Neutrophil (primary cell): ENCODE measurements around the gene IL36B.

ENCODE experiments used
- H3K27ac ChIP-seq: fragments of 200-600 bp; sonication (generic); 2 replicates; pipeline ENCODE4 v1.5.1; 2016; ENCODE audit warnings: mild to moderate bottlenecking, moderate library complexity
- H3K27me3 ChIP-seq: fragments of 200-600 bp; sonication (generic); 2 replicates; pipeline ENCODE4 v1.6.0; 2016; ENCODE audit warnings: mild to moderate bottlenecking
- H3K36me3 ChIP-seq: fragments of 200-600 bp; sonication (generic); 2 replicates; pipeline ENCODE4 v1.5.1; 2017
- H3K4me1 ChIP-seq, 2 experiments: fragments of 200-600 bp in 1 of 2; sonication (generic) in 1 of 2; 1 replicate in 1 of 2; 2 replicates in 1 of 2; pipeline versions ENCODE4 v1.5.1 to v1.6.1; 2013 to 2016; ENCODE audit warnings: low read depth in 1 of 2, low read length in 1 of 2, mild to moderate bottlenecking in 1 of 2, moderate library complexity in 1 of 2; ENCODE audit not compliant: control insufficient read depth in 1 of 2, insufficient read depth in 1 of 2
- H3K4me3 ChIP-seq, 2 experiments: fragments of 200-600 bp in 1 of 2; sonication (generic) in 1 of 2; 1 replicate in 1 of 2; 2 replicates in 1 of 2; pipeline ENCODE4 v1.5.1; 2013 to 2016; ENCODE audit warnings: low read depth in 1 of 2, low read length in 1 of 2, mild to moderate bottlenecking in 1 of 2, moderate library complexity in 1 of 2
- H3K9me3 ChIP-seq: fragments of 200-600 bp; sonication (generic); 2 replicates; pipeline ENCODE4 v1.5.1; 2016
- TF ChIP-seq, protein P1 (sequence below): fragments of 200-600 bp; sonication (generic); IDR thresholded peaks from 2 replicates; pipeline ENCODE4 v1.5.1; 2016; ENCODE audit warnings: antibody characterized with exemption

Gene IL36B

DNA sequence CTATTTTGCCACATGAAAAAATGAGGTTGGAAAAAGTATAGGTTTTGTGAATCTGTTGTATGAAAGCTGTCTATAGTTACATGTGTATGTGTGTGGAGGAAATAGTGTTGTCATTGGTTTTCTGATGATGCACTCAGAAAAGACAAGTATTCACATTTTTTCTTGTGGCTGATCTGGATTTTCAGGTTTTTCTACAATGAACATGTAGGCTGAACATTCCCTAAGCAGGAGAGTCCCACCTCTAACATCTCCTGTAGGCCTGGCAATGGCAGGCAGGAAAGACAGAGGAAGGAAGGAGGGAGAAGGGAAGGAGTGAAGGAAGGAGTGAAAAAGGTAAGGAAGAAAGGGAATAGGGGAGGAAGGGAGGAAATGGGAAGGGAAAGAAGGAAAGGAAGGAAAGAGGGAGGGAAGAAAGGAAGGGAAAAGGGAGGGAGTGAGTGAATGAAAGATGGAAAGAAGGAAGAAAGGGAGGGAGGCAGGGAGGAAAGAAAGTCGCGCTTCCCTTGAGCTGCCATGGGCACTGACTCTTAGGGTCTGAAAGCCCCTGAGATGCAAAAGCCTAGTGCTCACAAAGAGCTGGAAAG lies 5.8 kb upstream of the IL36B start:
- TF ChIP-seq, protein P1, sequence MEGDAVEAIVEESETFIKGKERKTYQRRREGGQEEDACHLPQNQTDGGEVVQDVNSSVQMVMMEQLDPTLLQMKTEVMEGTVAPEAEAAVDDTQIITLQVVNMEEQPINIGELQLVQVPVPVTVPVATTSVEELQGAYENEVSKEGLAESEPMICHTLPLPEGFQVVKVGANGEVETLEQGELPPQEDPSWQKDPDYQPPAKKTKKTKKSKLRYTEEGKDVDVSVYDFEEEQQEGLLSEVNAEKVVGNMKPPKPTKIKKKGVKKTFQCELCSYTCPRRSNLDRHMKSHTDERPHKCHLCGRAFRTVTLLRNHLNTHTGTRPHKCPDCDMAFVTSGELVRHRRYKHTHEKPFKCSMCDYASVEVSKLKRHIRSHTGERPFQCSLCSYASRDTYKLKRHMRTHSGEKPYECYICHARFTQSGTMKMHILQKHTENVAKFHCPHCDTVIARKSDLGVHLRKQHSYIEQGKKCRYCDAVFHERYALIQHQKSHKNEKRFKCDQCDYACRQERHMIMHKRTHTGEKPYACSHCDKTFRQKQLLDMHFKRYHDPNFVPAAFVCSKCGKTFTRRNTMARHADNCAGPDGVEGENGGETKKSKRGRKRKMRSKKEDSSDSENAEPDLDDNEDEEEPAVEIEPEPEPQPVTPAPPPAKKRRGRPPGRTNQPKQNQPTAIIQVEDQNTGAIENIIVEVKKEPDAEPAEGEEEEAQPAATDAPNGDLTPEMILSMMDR: no peak
- Histone ChIP-seq H3K4me1 (no peaks in the 10 kb centered on the region), H3K27ac (no peak overlapping the region), H3K27me3 (peaks cover 4% of the 10 kb centered on the region), H3K36me3 (no peaks in the 10 kb centered on the region), H3K9me3 (no peaks in the 10 kb centered on the region), H3K4me3 (no peak overlapping the region)

DNA sequence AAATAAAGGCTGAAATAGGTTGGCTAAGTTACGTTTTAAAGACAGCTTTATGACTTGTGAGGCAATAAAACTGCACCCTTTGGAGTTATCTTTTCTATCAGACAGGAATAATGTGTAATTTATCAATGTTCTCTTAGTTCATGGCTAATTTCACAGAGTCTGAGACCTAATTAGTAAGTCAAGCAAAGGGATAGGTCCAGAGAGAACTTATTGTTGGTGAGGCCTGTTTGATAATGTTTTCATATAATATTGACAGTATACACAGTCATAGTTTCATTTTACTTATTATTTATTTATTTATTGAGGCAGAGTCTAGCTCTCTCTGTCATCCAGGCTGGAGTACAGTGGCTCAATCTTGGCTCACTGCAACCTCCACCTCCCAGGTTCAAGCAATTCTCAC lies 4.5 kb upstream of the IL36B start:
- H3K27ac ChIP-seq: no peak overlapping the region
- H3K27me3 ChIP-seq: peaks cover 4% of the 10 kb centered on the region

DNA sequence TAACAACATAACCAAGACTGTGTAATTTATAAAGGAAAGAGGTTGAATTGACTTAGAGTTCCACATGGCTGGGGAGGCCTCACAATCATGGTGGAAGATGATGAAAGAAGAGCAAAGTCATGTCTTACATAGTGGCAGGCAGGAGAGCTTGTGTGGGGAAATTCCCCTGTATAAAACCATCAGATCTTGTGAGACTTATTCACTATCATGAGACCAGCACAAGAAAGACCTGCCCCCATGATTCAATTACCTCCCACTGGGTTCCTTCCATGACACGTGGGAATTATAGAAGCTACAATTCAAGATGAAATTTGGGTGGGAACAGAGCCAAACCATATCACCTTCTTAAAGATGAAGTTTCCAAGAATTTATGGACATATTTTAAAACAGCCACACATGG lies 3.9 kb upstream of the IL36B start:
- no peak overlapping the region for H3K27ac ChIP-seq
- H3K4me1 ChIP-seq: no peaks in the 10 kb centered on the region
- H3K27me3 ChIP-seq: peaks cover 4% of the 10 kb centered on the region
- no peaks in the 10 kb centered on the region for H3K36me3 ChIP-seq
- TF ChIP-seq, protein P1: no peak
- no peak overlapping the region for H3K4me3 ChIP-seq
- no peaks in the 10 kb centered on the region for H3K9me3 ChIP-seq

More for the DNA sequence above, 4.5 kb upstream of the IL36B start:
- TF ChIP-seq, protein P1: no peak
- Histone ChIP-seq H3K4me1 (no peaks in the 10 kb centered on the region), H3K9me3 (no peaks in the 10 kb centered on the region), H3K36me3 (no peaks in the 10 kb centered on the region), H3K4me3 (no peak overlapping the region)

DNA sequence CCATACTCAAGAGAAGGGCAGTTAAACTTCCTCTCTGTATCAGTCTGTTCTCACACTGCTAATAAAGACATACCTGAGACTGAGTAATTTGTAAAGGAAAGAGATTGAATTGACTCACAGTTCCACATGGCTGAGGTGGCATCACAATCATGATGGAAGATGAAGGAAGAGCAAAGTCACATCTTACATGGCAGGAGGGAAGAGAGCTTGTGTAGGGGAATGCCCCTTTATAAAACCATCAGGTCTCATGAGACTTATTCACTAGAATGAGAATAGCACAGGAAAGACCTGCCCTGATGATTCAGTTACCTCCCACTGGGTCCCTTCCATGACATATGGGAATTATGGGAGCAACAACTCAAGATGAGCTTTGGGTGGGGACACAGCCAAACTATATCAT lies 1.4 kb upstream of the IL36B start:
- H3K9me3 ChIP-seq: no peaks in the 10 kb centered on the region
- no peak overlapping the region for H3K4me3 ChIP-seq
- H3K27ac ChIP-seq: no peak overlapping the region
- no peaks in the 10 kb centered on the region for H3K36me3 ChIP-seq
- peaks cover 1% of the 10 kb centered on the region for H3K27me3 ChIP-seq
- no peaks in the 10 kb centered on the region for H3K4me1 ChIP-seq
- TF ChIP-seq, protein P1: no peak

DNA sequence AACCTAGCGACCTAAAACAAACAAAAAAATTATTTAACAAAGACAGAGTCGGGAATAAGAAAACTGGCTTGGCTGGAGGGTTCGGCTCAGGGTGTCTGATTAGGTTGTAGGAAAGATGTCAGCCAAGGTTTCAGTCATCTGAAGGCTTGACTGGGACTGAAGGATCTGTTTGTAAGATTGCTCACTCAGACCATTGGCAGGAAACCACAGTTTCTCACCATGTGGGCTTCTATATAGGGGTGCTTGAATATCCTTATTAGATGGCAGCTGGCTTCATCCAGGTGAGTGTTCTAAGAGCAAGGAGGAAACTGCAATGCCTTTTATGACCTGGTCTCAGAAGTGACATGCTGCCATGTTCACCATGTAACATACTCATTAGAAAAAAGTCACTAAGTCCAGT lies 999 bp upstream of the IL36B start:
- Histone ChIP-seq H3K4me3 (no peak overlapping the region), H3K27ac (no peak overlapping the region), H3K4me1 (no peaks in the 10 kb centered on the region), H3K9me3 (no peaks in the 10 kb centered on the region), H3K27me3 (no peaks in the 10 kb centered on the region), H3K36me3 (no peaks in the 10 kb centered on the region)
- TF ChIP-seq, protein P1: no peak
